ENCODE results near the gene MCTP2. TPM values are rescaled to one million over a fixed set of nuclear protein-coding genes. Genes with fewer than 3 reads are reported as not detected.

Gene MCTP2
- total RNA-seq, 1 donor from 2014 or later: 0.35 TPM

- H3K36me3 Mint-ChIP-seq (ENCODE audit: low read depth): no peaks in the 10 kb centered on the region
- H3K27ac Mint-ChIP-seq (ENCODE audit: unreplicated experiment): no peak overlapping the region
- peaks cover 2% of the 10 kb centered on the region for H3K9me3 Mint-ChIP-seq
- H3K4me3 Mint-ChIP-seq: no peak overlapping the region
- no peaks in the 10 kb centered on the region for H3K27me3 Mint-ChIP-seq (ENCODE audit: low read depth)
- no peak for DNase-seq (ENCODE audit: low read depth, low spot score)
- H3K4me1 Mint-ChIP-seq: peaks cover 26% of the 10 kb centered on the region
- no peak for TF ChIP-seq CTCF (conservative IDR thresholded peaks at IDR 0.05)
Measured at GRCh38 chr15:94370936-94371285, 139.6 kb downstream of the MCTP2 start.

GRCh38 chr15:94372821-94373220 is 141.5 kb downstream of the MCTP2 start:
- Mint-ChIP-seq H3K36me3 (ENCODE audit: low read depth) (no peaks in the 10 kb centered on the region), H3K27me3 (ENCODE audit: low read depth) (no peaks in the 10 kb centered on the region), H3K4me1 (peaks cover 13% of the 10 kb centered on the region), H3K27ac (ENCODE audit: unreplicated experiment) (no peak overlapping the region), H3K9me3 (peaks cover 2% of the 10 kb centered on the region), H3K4me3 (no peak overlapping the region)
- no peak for TF ChIP-seq CTCF (conservative IDR thresholded peaks at IDR 0.05)
- DNase-seq (ENCODE audit: low read depth, low spot score): no peak

GRCh38 chr15:94375997-94376396 is 144.6 kb downstream of the MCTP2 start:
- DNase-seq (ENCODE audit: low read depth, low spot score): no peak
- no peak overlapping the region for H3K27ac Mint-ChIP-seq (ENCODE audit: unreplicated experiment)
- H3K4me1 Mint-ChIP-seq: no peaks in the 10 kb centered on the region
- H3K27me3 Mint-ChIP-seq (ENCODE audit: low read depth): no peaks in the 10 kb centered on the region
- TF ChIP-seq CTCF (conservative IDR thresholded peaks at IDR 0.05): no peak
- peaks cover 2% of the 10 kb centered on the region for H3K9me3 Mint-ChIP-seq
- no peaks in the 10 kb centered on the region for H3K36me3 Mint-ChIP-seq (ENCODE audit: low read depth)
- no peak overlapping the region for H3K4me3 Mint-ChIP-seq

- no peak overlapping the region for H3K4me3 Mint-ChIP-seq
- no peaks in the 10 kb centered on the region for H3K36me3 Mint-ChIP-seq (ENCODE audit: low read depth)
- H3K4me1 Mint-ChIP-seq: no peaks in the 10 kb centered on the region
- no peak overlapping the region for H3K27ac Mint-ChIP-seq (ENCODE audit: unreplicated experiment)
- no peaks in the 10 kb centered on the region for H3K9me3 Mint-ChIP-seq
- TF ChIP-seq CTCF (conservative IDR thresholded peaks at IDR 0.05): no peak
- no peaks in the 10 kb centered on the region for H3K27me3 Mint-ChIP-seq (ENCODE audit: low read depth)
- DNase-seq (ENCODE audit: low read depth, low spot score): no peak
Measured at GRCh38 chr15:94379986-94380385, 148.6 kb downstream of the MCTP2 start.

- Mint-ChIP-seq H3K4me3 (no peak overlapping the region), H3K9me3 (no peaks in the 10 kb centered on the region), H3K4me1 (no peaks in the 10 kb centered on the region), H3K27ac (ENCODE audit: unreplicated experiment) (no peak overlapping the region), H3K27me3 (ENCODE audit: low read depth) (no peaks in the 10 kb centered on the region), H3K36me3 (ENCODE audit: low read depth) (no peaks in the 10 kb centered on the region)
- DNase-seq (ENCODE audit: low read depth, low spot score): no peak
- no peak for TF ChIP-seq CTCF (conservative IDR thresholded peaks at IDR 0.05)
Measured at GRCh38 chr15:94380798-94381197, 149.4 kb downstream of the MCTP2 start.

- H3K36me3 Mint-ChIP-seq (ENCODE audit: low read depth): no peaks in the 10 kb centered on the region
- no peak overlapping the region for H3K4me3 Mint-ChIP-seq
- no peak for DNase-seq (ENCODE audit: low read depth, low spot score)
- no peaks in the 10 kb centered on the region for H3K9me3 Mint-ChIP-seq
- H3K4me1 Mint-ChIP-seq: no peaks in the 10 kb centered on the region
- H3K27ac Mint-ChIP-seq (ENCODE audit: unreplicated experiment): no peak overlapping the region
- TF ChIP-seq CTCF (conservative IDR thresholded peaks at IDR 0.05): no peak
- H3K27me3 Mint-ChIP-seq (ENCODE audit: low read depth): no peaks in the 10 kb centered on the region
Measured at GRCh38 chr15:94381384-94381783, 150.0 kb downstream of the MCTP2 start.

Data from neural crest cell (in vitro differentiated cells).